IMR-90 (cell line): ENCODE data around the gene HS2ST1.

ENCODE experiments used
- CTCF ChIP-seq: conservative IDR thresholded peaks from 2 replicates; pipeline ENCODE4 v1.5.1; 2012; ENCODE audit warnings: mild to moderate bottlenecking, low read depth, low read length, improper control_type of control experiment
- ELK1 ChIP-seq: fragments of 150-350 bp; IDR thresholded peaks from 2 replicates; pipeline ENCODE4 v1.6.1; 2016; ENCODE audit warnings: low read depth, mild to moderate bottlenecking, low read length, moderate library complexity, borderline replicate concordance
- MAZ ChIP-seq: IDR thresholded peaks from 2 replicates; pipeline ENCODE4 v1.6.1; 2012; ENCODE audit warnings: low read depth, mild to moderate bottlenecking, low read length, improper control_type of control experiment, moderate library complexity, borderline replicate concordance
- POLR2A ChIP-seq: IDR thresholded peaks from 2 replicates; pipeline ENCODE4 v1.6.1; 2012; ENCODE audit warnings: mild to moderate bottlenecking, low read depth, low read length
- RAD21 ChIP-seq: IDR thresholded peaks from 2 replicates; pipeline ENCODE4 v1.6.1; 2012; ENCODE audit warnings: low read length, improper control_type of control experiment
- RFX5 ChIP-seq: IDR thresholded peaks from 2 replicates; pipeline ENCODE4 v1.8.0; 2012; ENCODE audit warnings: low read depth, mild to moderate bottlenecking, low read length, moderate library complexity
- SMC3 ChIP-seq: fragments of 150-350 bp; IDR thresholded peaks from 2 replicates; pipeline ENCODE4 v1.6.1; 2016; ENCODE audit warnings: low read depth, mild to moderate bottlenecking, antibody characterized with exemption, low read length, moderate library complexity

DNA sequence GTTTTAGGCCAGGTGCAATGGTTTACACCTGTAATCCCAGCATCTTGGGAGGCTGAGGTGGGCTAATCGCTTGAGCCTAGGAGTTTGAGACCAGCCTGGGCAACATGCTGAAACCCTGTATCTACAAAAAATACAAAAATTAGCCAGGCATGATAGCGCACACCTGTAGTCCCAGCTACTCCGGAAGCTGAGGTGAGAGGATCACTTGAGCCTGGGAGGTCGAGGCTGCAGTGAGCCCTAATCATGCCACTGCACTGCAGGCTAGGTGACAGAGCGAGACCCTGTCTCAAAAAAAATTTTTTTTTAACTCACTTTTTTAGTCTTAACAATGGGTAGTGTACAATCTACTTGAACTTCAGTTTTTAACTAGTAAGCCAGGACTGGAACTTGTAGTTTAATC is 137.5 kb downstream of the HS2ST1 start:
- TF ChIP-seq RAD21 (no peak), CTCF (no peak), MAZ (no peak), ELK1 (no peak), SMC3 (no peak), RFX5 (no peak), POLR2A (no peak)
